Heart right ventricle (tissue), 16 donors: Measurements from ENCODE around the gene TGDS. TPM values are rescaled to one million over a fixed set of nuclear protein-coding genes. Genes with fewer than 3 reads are reported as not detected.

Experiments
- ATAC-seq, 8 donors: fragments of 200-7000 bp; cut with Tn5 transposase; one replicate each; pipeline ENCODE4 v1.9.1; 2020; ENCODE audit warnings: mild to moderate bottlenecking in 8 of 8, moderate library complexity in 8 of 8, moderate number of reproducible peaks in 1 of 8
- DNase-seq, 2 donors: peaks; one replicate each; pipeline ENCODE4 v3.0.0-alpha.2; 2020
- H3K27ac ChIP-seq, 10 donors: fragments of 200-600 bp; sonication (generic) in 2 of 10; one replicate each; pipeline versions ENCODE4 v1.5.0 to v1.8.0; 2020 to 2022; ENCODE audit warnings: mild to moderate bottlenecking in 3 of 10
- H3K27me3 ChIP-seq, 7 donors: fragments of 200-600 bp; one replicate each; pipeline ENCODE4 v1.8.0; 2021 to 2022; ENCODE audit warnings: mild to moderate bottlenecking in 2 of 7
- H3K36me3 ChIP-seq, 9 donors: fragments of 200-600 bp; sonication (generic) in 1 of 9; one replicate each; pipeline versions ENCODE4 v1.5.0 to v1.8.0; 2020 to 2022; ENCODE audit warnings: mild to moderate bottlenecking in 2 of 9
- H3K4me1 ChIP-seq, 9 donors: fragments of 200-600 bp; sonication (generic) in 1 of 9; one replicate each; pipeline versions ENCODE4 v1.5.0 to v1.8.0; 2020 to 2022; ENCODE audit warnings: mild to moderate bottlenecking in 4 of 9
- H3K4me3 ChIP-seq, 10 donors: fragments of 200-600 bp; sonication (generic) in 2 of 10; one replicate each; pipeline versions ENCODE4 v1.5.0 to v1.8.0; 2020 to 2022; ENCODE audit warnings: mild to moderate bottlenecking in 7 of 10, moderate library complexity in 2 of 10
- H3K9me3 ChIP-seq, 11 donors: fragments of 200-600 bp in 10 of 11; sonication (generic) in 2 of 11; one replicate each; pipeline versions ENCODE4 v1.5.0 to v1.8.0; 2013 to 2022; ENCODE audit warnings: mild to moderate bottlenecking in 2 of 11, control low read depth in 1 of 11, moderate library complexity in 1 of 11
- CTCF ChIP-seq, 9 donors: fragments of 200-600 bp; sonication (generic) in 2 of 9; IDR thresholded peaks; one replicate each; pipeline versions ENCODE4 v1.5.0 to v1.8.0; 2021 to 2022; ENCODE audit warnings: antibody characterized with exemption in 9 of 9, mild to moderate bottlenecking in 5 of 9, moderate library complexity in 1 of 9
- whole genome bisulfite sequencing, 2 donors: extraction: QIAGEN DNeasy Blood & Tissue Kit; methylation state at CpG; one replicate each; pipeline ENCODE4 v1.1.7; 2013; ENCODE audit warnings: inconsistent platforms in 1 of 2; 5-methylcytosine and 5-hydroxymethylcytosine counted together
- intact Hi-C, 10 donors: fragments of 100-400 bp; cut with DNase I; formaldehyde crosslinking; loops; one replicate each; pipeline versions ENCODE4 v1.11.1 to v1.14.2; 2022
- polyA plus RNA-seq, 2 donors: library from polyadenylated mRNA; stranded (reverse); fragments of 200-250 nt; gene quantifications; one replicate each; pipeline ENCODE4 v1.2.3, GENCODE V29; 2013
- total RNA-seq, 10 donors: library from RNA; stranded (reverse); fragmentation: NEBNext Ultra II Directional in 3 of 10; extraction: Animal tissue kit (Norgen Biotek cat#: 25700) in 3 of 10; gene quantifications; one replicate each; pipeline versions ENCODE4 v1.2.1 to v1.2.4, GENCODE V29; 2021 to 2023
- donor health status: Arrhythmogenic right ventricular cardiomyopathy.
- donor health status: ischemic (EF 13 %, LVEDD 7.1; RV severe dilation, severe dysfunction).
- donor health status: healthy with polysubstance abuse.
- donor health status: DM: no; HTN: yes; CAD: no.
- donor health status: DM: no; HTN: no; CAD: no.
- donor health status: ischemic (EF 25% LVEDD 6.9; RV normal size, moderate dysfunction).
- donor health status: ischemic (EF 25% LVEDD 5.7; RV mildly dilated, moderate dysfunction).
- donor health status: healthy.
- donor health status: DM: yes; HTN: yes; CAD: no.
- donor health status: Ischemic cardiomyopathy.
- donor health status: ischemic (EF 35%, LVEDD 5.7; RV mildly dilated, moderate dysfunction).
- donor health status: nonischemic (EF 11% LVEDD 7.7; RV severe dilation, severe dysfunction).
- donor health status: DM: yes; HTN: yes; CAD: no.
- donor health status: PGD.
- donor health status: ischemic (EF 29% LVEDD 5.4; RV normal size, mild dysfunction).
- donor health status: nonischemic (EF 23%, LVEDD 6.1; RV moderate dilation, normal function).

Gene TGDS
- total and polyA plus RNA-seq, 12 donors, result 3.3 to 7.3 (median 4.5) TPM

GRCh38 chr13:94612050-94612449 is 16.1 kb upstream of the TGDS start:
- Histone ChIP-seq H3K27me3 (no peaks in the 10 kb centered on the region), H3K9me3 (no peaks in the 10 kb centered on the region), H3K36me3 (peaks cover 0 to 78% (median 0%) of the 10 kb centered on the region in 9 donors), H3K4me1 (peaks cover 0 to 17% (median 7%) of the 10 kb centered on the region in 9 donors), H3K4me3 (no peak overlapping the region), H3K27ac (no peak overlapping the region)
- no peak for TF ChIP-seq CTCF (IDR thresholded peaks at IDR 0.05)
- DNase-seq, result no peak
- WGBS, 2 donors, result 73 to 75% methylated on average over 4 of the region's 4 CpGs
- intact Hi-C loops, result loop anchor here in 2 of 10 donors (5.0 to 10.0 kb wide), 2 partner anchors 175 to 1527 kb away; no protein-coding TSS in a partner anchor
- no peak for ATAC-seq

- no peak for ATAC-seq
- Histone ChIP-seq H3K27ac (no peak overlapping the region), H3K9me3 (no peaks in the 10 kb centered on the region), H3K36me3 (peaks cover 0 to 88% (median 0%) of the 10 kb centered on the region in 9 donors), H3K4me3 (no peak overlapping the region), H3K27me3 (no peaks in the 10 kb centered on the region), H3K4me1 (peaks cover 0 to 17% (median 2%) of the 10 kb centered on the region in 9 donors)
- no peak for TF ChIP-seq CTCF (IDR thresholded peaks at IDR 0.05)
- no peak for DNase-seq
- 94 to 97% methylated on average over 5 of the region's 5 CpGs for WGBS, 2 donors
- intact Hi-C loops, result loop anchor here in 2 of 10 donors (5.0 to 10.0 kb wide), 2 partner anchors 173 to 1526 kb away; no protein-coding TSS in a partner anchor
These were observed 14.5 kb upstream of the TGDS start for GRCh38 chr13:94610475-94610874.

GRCh38 chr13:94609196-94609595 is 13.2 kb upstream of the TGDS start:
- no peak for ATAC-seq
- H3K27ac ChIP-seq, result peak overlapping the region in 2 of 10 donors; percentile 33 to 40
- no peaks in the 10 kb centered on the region for H3K9me3 ChIP-seq
- intact Hi-C loops, result no loop called here
- H3K4me3 ChIP-seq, result no peak overlapping the region
- H3K4me1 ChIP-seq, result peaks cover 0 to 17% (median 0%) of the 10 kb centered on the region in 9 donors
- H3K36me3 ChIP-seq, result peaks cover 0 to 81% (median 0%) of the 10 kb centered on the region in 9 donors
- no peaks in the 10 kb centered on the region for H3K27me3 ChIP-seq
- 80 to 87% methylated on average over 2 of the region's 2 CpGs for WGBS, 2 donors
- no peak for TF ChIP-seq CTCF (IDR thresholded peaks at IDR 0.05)
- no peak for DNase-seq

GRCh38 chr13:94608586-94608985 is 12.6 kb upstream of the TGDS start:
- Histone ChIP-seq H3K4me3 (no peak overlapping the region), H3K9me3 (no peaks in the 10 kb centered on the region), H3K36me3 (peaks cover 0 to 75% (median 0%) of the 10 kb centered on the region in 9 donors), H3K4me1 (peaks cover 0 to 17% (median 4%) of the 10 kb centered on the region in 9 donors), H3K27ac (peak overlapping the region in 2 of 10 donors; percentile 33 to 40), H3K27me3 (no peaks in the 10 kb centered on the region)
- whole genome bisulfite sequencing, 2 donors, result 33 to 40% methylated on average over 1 of the region's 1 CpG
- intact Hi-C loops, result no loop called here
- ATAC-seq (peak in 4 of 8 donors; percentile 69 to 90 (median 85)), DNase-seq (no peak)
- no peak for TF ChIP-seq CTCF (IDR thresholded peaks at IDR 0.05)
